WTC11 (cell line): ENCODE data around the gene PLXNA3. TPM values are rescaled to one million over a fixed set of nuclear protein-coding genes. Genes with fewer than 3 reads are reported as not detected.

Source experiments
- ATAC-seq: fragments of 200-7000 bp; cut with Tn5 transposase; 2 replicates; pipeline ENCODE4 v1.10.0; 2021; ENCODE audit warnings: mild to moderate bottlenecking, moderate library complexity
- CTCF ChIA-PET: fragments of 300-600 bp; sonication (Branson Sonifier 250); formaldehyde crosslinking; loops from one replicate; lab custom pipeline; 2021; ENCODE audit warnings: antibody characterized with exemption; lab: Charles Lee
- POLR2A ChIA-PET: fragments of 350-600 bp; sonication (Branson Sonifier 250); formaldehyde crosslinking; loops from one replicate; lab custom pipeline; 2021; ENCODE audit warnings: antibody characterized with exemption; lab: Charles Lee
- DNase-seq: peaks from one replicate; pipeline ENCODE4 v3.0.0; 2021; ENCODE audit warnings: low spot score
- H3K27ac Mint-ChIP-seq: 2 replicates; pipeline ENCODE4 v1.8.0; 2021; ENCODE audit warnings: mixed read lengths
- H3K27me3 Mint-ChIP-seq: 2 replicates; pipeline ENCODE4 v1.8.0; 2021; ENCODE audit warnings: low read depth, mild to moderate bottlenecking, moderate library complexity, mixed read lengths
- H3K36me3 Mint-ChIP-seq: 2 replicates; pipeline ENCODE4 v1.8.0; 2021; ENCODE audit warnings: mixed read lengths
- H3K4me1 Mint-ChIP-seq: 2 replicates; pipeline ENCODE4 v1.8.0; 2022; ENCODE audit warnings: mixed read lengths
- H3K4me3 Mint-ChIP-seq: 2 replicates; pipeline ENCODE4 v1.8.0; 2021; ENCODE audit warnings: mild to moderate bottlenecking, moderate library complexity, mixed read lengths
- H3K9me3 Mint-ChIP-seq: 2 replicates; pipeline ENCODE4 v1.8.0; 2021; ENCODE audit warnings: mixed read lengths
- HMGA2 ChIP-seq: fragments of 250-450 bp; sonication (Bioruptor Pico); IDR thresholded peaks from 2 replicates; pipeline ENCODE4 v1.4.0; 2021; ENCODE audit warnings: mild to moderate bottlenecking, moderate library complexity
- JUN ChIP-seq: sonication (generic); formaldehyde crosslinking; IDR thresholded peaks from 2 replicates; pipeline ENCODE4 v1.8.0; 2023; ENCODE audit warnings: mild to moderate bottlenecking, missing genetic modification reagents
- NFE2L1 ChIP-seq: sonication (generic); formaldehyde crosslinking; IDR thresholded peaks from 2 replicates; pipeline ENCODE4 v1.8.1; 2023; ENCODE audit warnings: missing genetic modification reagents
- RELA ChIP-seq: sonication (generic); formaldehyde crosslinking; IDR thresholded peaks from 2 replicates; pipeline ENCODE4 v1.8.1; 2022; ENCODE audit warnings: missing genetic modification reagents, mild to moderate bottlenecking, borderline replicate concordance
- RORB ChIP-seq: fragments of 250-450 bp; sonication (Bioruptor Pico); IDR thresholded peaks from 2 replicates; pipeline ENCODE4 v1.9.0; 2021; ENCODE audit warnings: mild to moderate bottlenecking
- ZNF263 ChIP-seq: sonication (generic); formaldehyde crosslinking; IDR thresholded peaks from 2 replicates; pipeline ENCODE4 v1.8.1; 2022; ENCODE audit warnings: low read depth, mild to moderate bottlenecking, moderate library complexity, missing genetic modification reagents
- ZNF416 ChIP-seq: fragments of 250-450 bp; sonication (Bioruptor Pico); IDR thresholded peaks from 2 replicates; pipeline ENCODE4 v1.9.0; 2021; ENCODE audit warnings: mild to moderate bottlenecking, inconsistent platforms
- total RNA-seq: library from RNA; stranded (reverse); gene quantifications from 3 replicates; pipeline ENCODE4 v1.2.3, GENCODE V29; 2021
- TF ChIP-seq, protein P1 (sequence below): sonication (generic); formaldehyde crosslinking; IDR thresholded peaks from 2 replicates; pipeline ENCODE4 v1.8.1; 2023; ENCODE audit warnings: mild to moderate bottlenecking, missing genetic modification reagents, moderate library complexity
- TF ChIP-seq, protein P2 (sequence below): sonication (generic); formaldehyde crosslinking; IDR thresholded peaks from 2 replicates; pipeline ENCODE4 v1.8.1; 2023; ENCODE audit warnings: mild to moderate bottlenecking, missing genetic modification reagents, borderline replicate concordance
- TF ChIP-seq, protein P3 (sequence below): sonication (generic); formaldehyde crosslinking; IDR thresholded peaks from 2 replicates; pipeline ENCODE4 v1.8.0; 2023; ENCODE audit warnings: missing genetic modification reagents
- TF ChIP-seq, protein P4 (sequence below): sonication (generic); formaldehyde crosslinking; IDR thresholded peaks from 2 replicates; pipeline ENCODE4 v1.8.1; 2022; ENCODE audit warnings: mild to moderate bottlenecking, moderate library complexity, missing genetic modification reagents
- TF ChIP-seq, protein P5 (sequence below): sonication (generic); formaldehyde crosslinking; IDR thresholded peaks from 2 replicates; pipeline ENCODE4 v1.8.0; 2022; ENCODE audit warnings: mild to moderate bottlenecking, missing genetic modification reagents
- TF ChIP-seq, protein P6 (sequence below): sonication (generic); formaldehyde crosslinking; IDR thresholded peaks from 2 replicates; pipeline ENCODE4 v1.8.1; 2022; ENCODE audit warnings: low read depth, mild to moderate bottlenecking, moderate library complexity, missing genetic modification reagents, borderline replicate concordance
- TF ChIP-seq, protein P7 (sequence below): fragments of 250-450 bp; sonication (Bioruptor Pico); IDR thresholded peaks from 2 replicates; pipeline ENCODE4 v2.1.2; 2022; ENCODE audit warnings: mild to moderate bottlenecking, moderate library complexity
- TF ChIP-seq, protein P8 (sequence below): sonication (generic); formaldehyde crosslinking; IDR thresholded peaks from 2 replicates; pipeline ENCODE4 v1.8.0; 2022; ENCODE audit warnings: mild to moderate bottlenecking, missing genetic modification reagents

The PLXNA3 gene
- total RNA-seq, 1 experiment from 2014 or later, result 26.6 TPM

DNA sequence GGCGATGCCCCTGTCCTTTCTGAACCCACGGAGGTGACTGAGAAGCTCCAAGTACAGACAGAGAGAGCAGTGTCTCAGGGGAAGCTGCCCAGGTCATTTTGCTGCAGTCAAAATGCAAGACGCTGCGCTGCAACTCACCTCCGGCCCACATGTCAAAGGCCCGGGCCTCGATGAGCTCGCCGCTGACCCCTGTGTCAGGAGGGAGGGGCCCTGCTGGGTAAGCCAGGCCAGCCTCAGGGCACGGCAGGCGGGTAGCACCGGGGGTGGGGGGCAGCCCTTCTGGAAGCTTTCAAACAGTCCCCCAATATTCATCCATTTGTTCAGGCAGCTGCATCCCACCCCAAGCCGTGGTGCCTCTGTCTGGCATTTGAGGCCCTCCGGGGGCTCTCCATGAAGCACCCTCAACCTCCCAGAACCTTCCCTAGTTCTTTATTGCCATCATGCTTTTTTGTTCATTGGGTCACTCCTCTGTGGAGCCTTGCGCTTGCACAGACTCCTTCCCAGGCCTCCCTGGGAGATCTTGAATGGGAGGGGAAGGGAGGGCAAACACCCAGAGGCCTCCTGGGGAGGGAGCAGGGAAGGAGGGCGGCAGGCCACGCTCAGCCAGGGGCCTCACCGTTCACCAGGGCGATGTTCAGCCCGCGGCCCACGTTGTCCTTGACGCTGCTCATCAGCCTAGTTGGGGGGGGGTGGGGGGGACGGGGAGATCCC lies 49.7 kb downstream of the PLXNA3 start (continued):
- TF ChIP-seq, protein P1, sequence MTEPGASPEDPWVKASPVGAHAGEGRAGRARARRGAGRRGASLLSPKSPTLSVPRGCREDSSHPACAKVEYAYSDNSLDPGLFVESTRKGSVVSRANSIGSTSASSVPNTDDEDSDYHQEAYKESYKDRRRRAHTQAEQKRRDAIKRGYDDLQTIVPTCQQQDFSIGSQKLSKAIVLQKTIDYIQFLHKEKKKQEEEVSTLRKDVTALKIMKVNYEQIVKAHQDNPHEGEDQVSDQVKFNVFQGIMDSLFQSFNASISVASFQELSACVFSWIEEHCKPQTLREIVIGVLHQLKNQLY (CRISPR knock-in tag), result no peak
- TF ChIP-seq, protein P2, sequence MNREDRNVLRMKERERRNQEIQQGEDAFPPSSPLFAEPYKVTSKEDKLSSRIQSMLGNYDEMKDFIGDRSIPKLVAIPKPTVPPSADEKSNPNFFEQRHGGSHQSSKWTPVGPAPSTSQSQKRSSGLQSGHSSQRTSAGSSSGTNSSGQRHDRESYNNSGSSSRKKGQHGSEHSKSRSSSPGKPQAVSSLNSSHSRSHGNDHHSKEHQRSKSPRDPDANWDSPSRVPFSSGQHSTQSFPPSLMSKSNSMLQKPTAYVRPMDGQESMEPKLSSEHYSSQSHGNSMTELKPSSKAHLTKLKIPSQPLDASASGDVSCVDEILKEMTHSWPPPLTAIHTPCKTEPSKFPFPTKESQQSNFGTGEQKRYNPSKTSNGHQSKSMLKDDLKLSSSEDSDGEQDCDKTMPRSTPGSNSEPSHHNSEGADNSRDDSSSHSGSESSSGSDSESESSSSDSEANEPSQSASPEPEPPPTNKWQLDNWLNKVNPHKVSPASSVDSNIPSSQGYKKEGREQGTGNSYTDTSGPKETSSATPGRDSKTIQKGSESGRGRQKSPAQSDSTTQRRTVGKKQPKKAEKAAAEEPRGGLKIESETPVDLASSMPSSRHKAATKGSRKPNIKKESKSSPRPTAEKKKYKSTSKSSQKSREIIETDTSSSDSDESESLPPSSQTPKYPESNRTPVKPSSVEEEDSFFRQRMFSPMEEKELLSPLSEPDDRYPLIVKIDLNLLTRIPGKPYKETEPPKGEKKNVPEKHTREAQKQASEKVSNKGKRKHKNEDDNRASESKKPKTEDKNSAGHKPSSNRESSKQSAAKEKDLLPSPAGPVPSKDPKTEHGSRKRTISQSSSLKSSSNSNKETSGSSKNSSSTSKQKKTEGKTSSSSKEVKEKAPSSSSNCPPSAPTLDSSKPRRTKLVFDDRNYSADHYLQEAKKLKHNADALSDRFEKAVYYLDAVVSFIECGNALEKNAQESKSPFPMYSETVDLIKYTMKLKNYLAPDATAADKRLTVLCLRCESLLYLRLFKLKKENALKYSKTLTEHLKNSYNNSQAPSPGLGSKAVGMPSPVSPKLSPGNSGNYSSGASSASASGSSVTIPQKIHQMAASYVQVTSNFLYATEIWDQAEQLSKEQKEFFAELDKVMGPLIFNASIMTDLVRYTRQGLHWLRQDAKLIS (CRISPR knock-in tag), result no peak
- TF ChIP-seq, protein P3, sequence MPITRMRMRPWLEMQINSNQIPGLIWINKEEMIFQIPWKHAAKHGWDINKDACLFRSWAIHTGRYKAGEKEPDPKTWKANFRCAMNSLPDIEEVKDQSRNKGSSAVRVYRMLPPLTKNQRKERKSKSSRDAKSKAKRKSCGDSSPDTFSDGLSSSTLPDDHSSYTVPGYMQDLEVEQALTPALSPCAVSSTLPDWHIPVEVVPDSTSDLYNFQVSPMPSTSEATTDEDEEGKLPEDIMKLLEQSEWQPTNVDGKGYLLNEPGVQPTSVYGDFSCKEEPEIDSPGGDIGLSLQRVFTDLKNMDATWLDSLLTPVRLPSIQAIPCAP (CRISPR knock-in tag), result no peak
- TF ChIP-seq, protein P4, sequence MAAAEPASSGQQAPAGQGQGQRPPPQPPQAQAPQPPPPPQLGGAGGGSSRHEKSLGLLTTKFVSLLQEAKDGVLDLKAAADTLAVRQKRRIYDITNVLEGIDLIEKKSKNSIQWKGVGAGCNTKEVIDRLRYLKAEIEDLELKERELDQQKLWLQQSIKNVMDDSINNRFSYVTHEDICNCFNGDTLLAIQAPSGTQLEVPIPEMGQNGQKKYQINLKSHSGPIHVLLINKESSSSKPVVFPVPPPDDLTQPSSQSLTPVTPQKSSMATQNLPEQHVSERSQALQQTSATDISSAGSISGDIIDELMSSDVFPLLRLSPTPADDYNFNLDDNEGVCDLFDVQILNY (CRISPR knock-in tag), result no peak
- TF ChIP-seq ZNF416, result no peak
- TF ChIP-seq ZNF263 (CRISPR knock-in tag), result no peak
- TF ChIP-seq RELA (CRISPR knock-in tag), result no peak
- TF ChIP-seq HMGA2, result no peak
- TF ChIP-seq, protein P5, sequence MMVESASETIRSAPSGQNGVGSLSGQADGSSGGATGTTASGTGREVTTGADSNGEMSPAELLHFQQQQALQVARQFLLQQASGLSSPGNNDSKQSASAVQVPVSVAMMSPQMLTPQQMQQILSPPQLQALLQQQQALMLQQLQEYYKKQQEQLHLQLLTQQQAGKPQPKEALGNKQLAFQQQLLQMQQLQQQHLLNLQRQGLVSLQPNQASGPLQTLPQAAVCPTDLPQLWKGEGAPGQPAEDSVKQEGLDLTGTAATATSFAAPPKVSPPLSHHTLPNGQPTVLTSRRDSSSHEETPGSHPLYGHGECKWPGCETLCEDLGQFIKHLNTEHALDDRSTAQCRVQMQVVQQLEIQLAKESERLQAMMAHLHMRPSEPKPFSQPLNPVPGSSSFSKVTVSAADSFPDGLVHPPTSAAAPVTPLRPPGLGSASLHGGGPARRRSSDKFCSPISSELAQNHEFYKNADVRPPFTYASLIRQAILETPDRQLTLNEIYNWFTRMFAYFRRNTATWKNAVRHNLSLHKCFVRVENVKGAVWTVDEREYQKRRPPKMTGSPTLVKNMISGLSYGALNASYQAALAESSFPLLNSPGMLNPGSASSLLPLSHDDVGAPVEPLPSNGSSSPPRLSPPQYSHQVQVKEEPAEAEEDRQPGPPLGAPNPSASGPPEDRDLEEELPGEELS (CRISPR knock-in tag), result no peak
- TF ChIP-seq, protein P6, sequence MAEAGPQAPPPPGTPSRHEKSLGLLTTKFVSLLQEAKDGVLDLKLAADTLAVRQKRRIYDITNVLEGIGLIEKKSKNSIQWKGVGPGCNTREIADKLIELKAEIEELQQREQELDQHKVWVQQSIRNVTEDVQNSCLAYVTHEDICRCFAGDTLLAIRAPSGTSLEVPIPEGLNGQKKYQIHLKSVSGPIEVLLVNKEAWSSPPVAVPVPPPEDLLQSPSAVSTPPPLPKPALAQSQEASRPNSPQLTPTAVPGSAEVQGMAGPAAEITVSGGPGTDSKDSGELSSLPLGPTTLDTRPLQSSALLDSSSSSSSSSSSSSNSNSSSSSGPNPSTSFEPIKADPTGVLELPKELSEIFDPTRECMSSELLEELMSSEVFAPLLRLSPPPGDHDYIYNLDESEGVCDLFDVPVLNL (CRISPR knock-in tag), result no peak

DNA sequence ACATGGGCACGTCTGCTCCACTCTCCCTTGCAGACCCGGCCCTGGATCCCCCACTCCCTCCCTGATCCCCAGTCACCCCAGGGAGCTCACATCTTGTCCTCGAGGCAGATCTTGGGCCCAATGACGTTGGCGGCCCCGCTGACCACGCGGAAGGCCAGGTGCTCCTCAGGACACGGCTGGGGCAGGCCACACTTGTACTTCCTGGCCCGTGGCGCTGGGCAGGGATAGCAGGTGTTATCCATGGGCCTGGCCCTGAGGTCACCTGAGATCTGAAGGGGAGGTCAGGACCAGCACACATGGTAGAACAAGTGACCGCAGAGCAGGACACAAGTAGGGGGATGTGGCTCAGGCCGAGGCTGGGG lies 50.3 kb downstream of the PLXNA3 start:
- Mint-ChIP-seq H3K4me1 (no peaks in the 10 kb centered on the region), H3K36me3 (peaks cover 15% of the 10 kb centered on the region), H3K27ac (no peak overlapping the region), H3K9me3 (no peaks in the 10 kb centered on the region), H3K27me3 (no peaks in the 10 kb centered on the region), H3K4me3 (no peak overlapping the region)
- TF ChIP-seq JUN, result no peak
- TF ChIP-seq, protein P7, sequence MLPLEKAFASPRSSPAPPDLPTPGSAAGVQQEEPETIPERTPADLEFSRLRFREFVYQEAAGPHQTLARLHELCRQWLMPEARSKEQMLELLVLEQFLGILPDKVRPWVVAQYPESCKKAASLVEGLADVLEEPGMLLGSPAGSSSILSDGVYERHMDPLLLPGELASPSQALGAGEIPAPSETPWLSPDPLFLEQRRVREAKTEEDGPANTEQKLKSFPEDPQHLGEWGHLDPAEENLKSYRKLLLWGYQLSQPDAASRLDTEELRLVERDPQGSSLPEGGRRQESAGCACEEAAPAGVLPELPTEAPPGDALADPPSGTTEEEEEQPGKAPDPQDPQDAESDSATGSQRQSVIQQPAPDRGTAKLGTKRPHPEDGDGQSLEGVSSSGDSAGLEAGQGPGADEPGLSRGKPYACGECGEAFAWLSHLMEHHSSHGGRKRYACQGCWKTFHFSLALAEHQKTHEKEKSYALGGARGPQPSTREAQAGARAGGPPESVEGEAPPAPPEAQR (CRISPR knock-in tag), result no peak
- TF ChIP-seq NFE2L1 (CRISPR knock-in tag), result no peak
- TF ChIP-seq, protein P8, sequence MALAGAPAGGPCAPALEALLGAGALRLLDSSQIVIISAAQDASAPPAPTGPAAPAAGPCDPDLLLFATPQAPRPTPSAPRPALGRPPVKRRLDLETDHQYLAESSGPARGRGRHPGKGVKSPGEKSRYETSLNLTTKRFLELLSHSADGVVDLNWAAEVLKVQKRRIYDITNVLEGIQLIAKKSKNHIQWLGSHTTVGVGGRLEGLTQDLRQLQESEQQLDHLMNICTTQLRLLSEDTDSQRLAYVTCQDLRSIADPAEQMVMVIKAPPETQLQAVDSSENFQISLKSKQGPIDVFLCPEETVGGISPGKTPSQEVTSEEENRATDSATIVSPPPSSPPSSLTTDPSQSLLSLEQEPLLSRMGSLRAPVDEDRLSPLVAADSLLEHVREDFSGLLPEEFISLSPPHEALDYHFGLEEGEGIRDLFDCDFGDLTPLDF, result no peak
- TF ChIP-seq RORB (CRISPR knock-in tag), result no peak
- TF ChIP-seq RELA (CRISPR knock-in tag), result no peak
- DNase-seq, result no peak
- ChIA-PET CTCF (no interaction called here), POLR2A (no interaction called here)
- ATAC-seq, result no peak
